Muscle of leg (tissue), 11 donors: ENCODE results near the gene MAP7D1. TPM values are rescaled to one million over a fixed set of nuclear protein-coding genes. Genes with fewer than 3 reads are reported as not detected.
A peak's percentile ranks its signal among the peaks of the same experiment; 100 is the strongest.

Experiments
- DNase-seq: peaks from one replicate; pipeline ENCODE4 v3.0.0; 2013
- H3K27ac ChIP-seq: one replicate; pipeline ENCODE4 v1.5.1; 2013; ENCODE audit warnings: mild to moderate bottlenecking, low read length, control low read depth
- H3K27me3 ChIP-seq: one replicate; pipeline ENCODE4 v1.6.1; 2013; ENCODE audit warnings: low read length; ENCODE audit not compliant: control insufficient read depth, insufficient read depth
- H3K36me3 ChIP-seq: one replicate; pipeline ENCODE4 v1.6.1; 2013; ENCODE audit warnings: low read length; ENCODE audit not compliant: control insufficient read depth, insufficient read depth
- H3K4me1 ChIP-seq: one replicate; pipeline ENCODE4 v1.6.1; 2013; ENCODE audit warnings: low read length; ENCODE audit not compliant: control insufficient read depth, insufficient read depth
- H3K4me3 ChIP-seq: one replicate; pipeline ENCODE4 v1.5.1; 2013; ENCODE audit warnings: low read length, control low read depth
- H3K9me3 ChIP-seq: replicated peaks from 2 replicates; pipeline ENCODE4 v1.6.1; 2013; ENCODE audit warnings: low read depth, low read length; ENCODE audit not compliant: control insufficient read depth
- WGBS: methylation state at CpG from one replicate; pipeline ENCODE4 v1.1.5; 2013; ENCODE audit warnings: missing lambda C conversion rate; ENCODE audit not compliant: insufficient coverage; 5-methylcytosine and 5-hydroxymethylcytosine counted together
- polyA plus RNA-seq, 8 donors: library from polyadenylated mRNA; unstranded; fragments of 120-200 nt; gene quantifications; one replicate each; pipeline versions ENCODE4 v1.2.1 to v1.2.3, GENCODE V29; 2013; ENCODE audit warnings: inconsistent platforms in 1 of 8, low replicate concordance in 1 of 8; ENCODE audit not compliant: insufficient read length in 8 of 8, insufficient read depth in 1 of 8
- total RNA-seq: library from RNA; stranded (reverse); fragments of 120-200 nt; gene quantifications from one replicate; pipeline ENCODE4 v1.2.4, GENCODE V29; 2013

Gene MAP7D1
- total and polyA plus RNA-seq, 9 donors, result 72.8 to 197 (median 169) TPM

DNA sequence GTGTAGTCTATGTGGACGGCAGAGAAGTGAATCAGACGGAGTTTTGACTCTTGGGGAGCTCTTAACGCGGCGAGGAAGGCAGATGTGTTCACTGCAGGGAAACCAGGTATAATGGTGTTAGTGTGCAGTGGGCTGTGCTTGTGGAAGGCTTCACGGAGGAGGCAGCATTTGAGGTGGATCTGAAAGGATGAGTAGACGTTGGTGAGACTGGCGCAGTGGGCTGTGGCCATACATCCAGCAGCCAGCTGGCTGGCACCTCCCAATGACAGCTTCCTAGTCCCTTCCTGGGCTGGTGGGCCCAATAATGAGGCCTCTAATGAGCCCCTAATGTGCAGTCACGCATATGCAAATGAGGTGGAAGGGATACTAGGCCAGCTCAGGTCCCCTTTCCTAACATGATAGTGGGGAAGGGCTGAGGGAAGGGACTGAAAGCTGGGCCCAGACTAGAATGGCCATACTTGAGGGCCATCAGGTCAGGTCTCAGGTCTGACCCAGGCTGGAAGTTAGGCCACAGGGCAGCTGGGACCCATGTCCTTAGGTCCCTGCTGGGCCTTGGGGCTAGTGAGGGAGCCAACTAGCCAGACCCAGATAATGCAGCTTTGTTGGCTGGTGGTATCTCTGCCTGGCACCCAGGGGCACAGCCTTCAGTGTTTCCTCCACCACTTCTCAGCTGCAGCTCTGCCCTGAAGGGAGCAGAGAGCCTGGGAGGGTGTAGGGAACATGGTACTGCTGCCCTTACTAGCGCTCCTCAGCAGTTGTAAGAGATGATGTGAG is 3.8 kb downstream of the MAP7D1 start:
- WGBS, result 87% methylated on average over 7 of the region's 10 CpGs
- H3K4me3 ChIP-seq, result no peak overlapping the region
- H3K27me3 ChIP-seq, result no peaks in the 10 kb centered on the region
- peak overlapping the region; percentile 24 for H3K27ac ChIP-seq
- H3K9me3 ChIP-seq, result no peaks in the 10 kb centered on the region
- peaks cover 36% of the 10 kb centered on the region for H3K36me3 ChIP-seq
- peaks cover 55% of the 10 kb centered on the region for H3K4me1 ChIP-seq
- no peak for DNase-seq

DNA sequence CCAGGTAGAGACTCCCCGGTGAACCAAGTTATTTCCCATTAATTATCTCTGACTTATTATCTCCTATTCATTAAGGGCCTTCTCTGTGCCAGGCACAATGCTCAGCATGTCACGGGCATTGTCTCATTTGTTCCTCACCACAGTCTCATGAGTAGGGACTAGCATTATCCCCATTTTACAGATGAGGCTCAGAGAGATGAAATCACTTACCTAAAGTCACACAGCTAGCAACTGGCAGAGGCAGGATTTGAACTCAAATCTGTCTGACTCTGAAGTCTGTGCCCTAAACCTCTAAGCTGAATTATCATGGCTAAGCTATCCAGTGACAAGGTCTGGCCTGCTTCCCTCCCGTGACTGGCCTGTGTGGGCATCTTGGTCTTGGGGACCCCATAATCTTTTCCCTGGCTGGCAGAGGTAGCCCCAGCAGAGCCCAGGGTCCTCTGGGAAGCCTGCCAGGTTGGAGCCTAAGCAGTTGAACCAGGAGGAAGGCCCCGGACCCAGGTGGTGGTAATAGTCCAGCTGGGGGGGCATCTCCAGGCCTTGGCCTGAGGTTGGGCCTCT is 4.5 kb downstream of the MAP7D1 start:
- Histone ChIP-seq H3K27me3 (no peaks in the 10 kb centered on the region), H3K4me1 (peaks cover 48% of the 10 kb centered on the region), H3K27ac (peak overlapping the region; percentile 91), H3K9me3 (no peaks in the 10 kb centered on the region), H3K4me3 (peak overlapping the region; percentile 45), H3K36me3 (peaks cover 36% of the 10 kb centered on the region)
- 56% methylated on average over 3 of the region's 4 CpGs for WGBS
- DNase-seq, result no peak

DNA sequence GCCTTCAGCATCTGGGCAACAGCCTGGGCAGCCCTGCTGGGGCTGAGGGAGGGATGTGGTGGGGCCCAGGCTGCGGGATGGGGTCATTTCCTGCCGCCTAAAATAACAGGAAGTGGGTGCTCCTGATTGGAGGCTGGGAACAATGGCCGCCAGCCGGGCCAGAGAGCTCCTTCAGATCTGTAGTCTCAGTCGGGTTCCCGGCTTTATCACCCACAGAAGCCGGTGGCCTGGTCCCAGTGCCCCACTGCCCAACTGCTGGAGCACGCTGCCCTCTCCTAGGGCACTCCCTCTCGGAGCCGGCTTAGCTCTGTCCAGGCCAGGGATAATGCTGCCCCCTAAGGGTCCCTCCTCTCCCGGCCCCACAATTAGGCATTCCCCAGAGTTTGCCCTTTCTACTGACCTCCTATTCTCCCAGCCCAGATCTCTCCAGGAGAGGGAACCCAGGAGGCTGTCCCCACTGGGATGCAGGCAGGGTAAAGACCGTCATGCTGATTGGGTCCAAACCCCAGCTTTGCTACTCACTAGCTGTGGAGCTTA is 5.1 kb downstream of the MAP7D1 start:
- Histone ChIP-seq H3K4me1 (peaks cover 48% of the 10 kb centered on the region), H3K36me3 (peaks cover 36% of the 10 kb centered on the region)
- 0% methylated on average over 8 of the region's 12 CpGs for WGBS

DNA sequence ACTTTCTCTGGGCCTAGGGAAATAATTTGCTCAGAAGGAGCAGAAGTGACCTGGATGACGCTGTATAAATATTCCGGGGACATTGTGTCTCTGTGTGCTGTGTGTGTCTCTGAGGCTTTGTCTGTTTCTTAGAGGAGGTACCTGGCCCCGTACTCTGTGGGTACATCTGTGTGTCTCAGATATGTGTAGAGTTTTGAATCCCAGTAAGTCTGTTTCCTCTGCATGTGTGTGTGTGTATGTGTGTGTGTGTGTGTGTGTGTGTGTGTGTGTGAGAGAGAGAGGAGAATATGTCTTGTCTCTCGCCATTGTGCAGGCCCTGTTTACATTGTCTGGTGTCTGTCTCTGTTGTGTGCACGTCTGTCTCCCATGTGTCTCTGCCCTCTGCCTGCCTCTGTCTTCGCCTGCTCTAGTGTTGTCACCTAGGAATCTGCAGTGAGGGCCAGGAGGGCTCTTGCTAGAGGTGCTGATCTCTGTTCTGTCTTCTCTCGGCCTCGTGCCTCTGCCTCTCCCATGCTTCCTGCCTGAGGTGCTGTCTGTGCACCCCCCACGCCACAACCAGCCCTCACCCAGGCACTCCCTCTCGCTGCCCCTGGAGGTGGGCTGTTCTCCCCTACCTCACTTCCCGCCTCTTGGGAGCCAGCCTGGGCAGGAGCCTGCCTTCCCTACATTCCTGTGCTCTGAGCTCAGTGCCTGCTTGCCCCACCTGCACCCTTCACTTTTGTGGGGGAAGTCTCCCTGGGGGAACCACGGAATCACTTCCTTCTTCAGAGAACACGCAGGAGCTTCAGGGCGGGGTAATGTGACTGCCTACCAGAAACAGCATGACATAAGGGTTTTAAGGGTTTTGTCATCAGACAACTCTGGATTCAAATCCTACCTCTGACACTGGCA is 5.9 kb downstream of the MAP7D1 start:
- no peaks in the 10 kb centered on the region for H3K9me3 ChIP-seq
- H3K4me3 ChIP-seq, result peak overlapping the region; percentile 45
- WGBS, result 21% methylated on average over 10 of the region's 14 CpGs
- peaks cover 36% of the 10 kb centered on the region for H3K36me3 ChIP-seq
- peak overlapping the region; percentile 91 for H3K27ac ChIP-seq
- H3K27me3 ChIP-seq, result no peaks in the 10 kb centered on the region
- DNase-seq, result peak; percentile 50
- H3K4me1 ChIP-seq, result peaks cover 52% of the 10 kb centered on the region

More for the DNA sequence above, 5.1 kb downstream of the MAP7D1 start:
- H3K4me3 ChIP-seq, result peak overlapping the region; percentile 45
- peak overlapping the region; percentile 91 for H3K27ac ChIP-seq
- peak; percentile 73 for DNase-seq
- no peaks in the 10 kb centered on the region for H3K9me3 ChIP-seq
- H3K27me3 ChIP-seq, result no peaks in the 10 kb centered on the region

DNA sequence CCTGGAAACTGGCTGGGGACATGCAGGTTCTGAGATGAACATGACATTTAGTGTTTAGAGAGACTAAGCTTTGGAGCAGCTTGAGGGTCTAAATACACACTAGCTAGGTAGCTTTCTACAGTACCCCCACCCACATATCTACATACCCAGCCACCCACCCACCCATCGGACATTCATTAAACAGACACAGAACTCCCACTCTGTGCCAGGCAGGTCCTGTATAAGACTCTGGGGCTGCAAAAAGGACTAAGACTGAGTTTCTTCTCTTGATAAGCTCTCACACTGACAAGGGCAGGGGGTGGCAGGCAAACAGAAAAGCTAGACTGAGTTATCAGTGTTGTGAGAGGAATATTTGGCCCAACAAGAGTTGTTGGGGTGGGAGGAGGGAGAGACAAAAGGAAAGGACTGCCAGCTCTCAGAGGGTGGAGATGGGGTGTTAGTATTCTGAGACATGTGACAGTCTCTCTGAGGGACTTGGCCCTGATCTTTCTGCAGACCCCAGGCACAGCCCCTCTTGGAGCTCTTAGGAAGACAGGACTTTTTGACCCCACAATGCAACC is 6.8 kb downstream of the MAP7D1 start:
- no peaks in the 10 kb centered on the region for H3K27me3 ChIP-seq
- H3K9me3 ChIP-seq, result no peaks in the 10 kb centered on the region
- no peak overlapping the region for H3K4me3 ChIP-seq
- peaks cover 55% of the 10 kb centered on the region for H3K4me1 ChIP-seq
- no peak for DNase-seq
- H3K27ac ChIP-seq, result no peak overlapping the region
- peaks cover 39% of the 10 kb centered on the region for H3K36me3 ChIP-seq
- whole genome bisulfite sequencing, result no CpG with 5 or more reads among the region's 1 CpG

DNA sequence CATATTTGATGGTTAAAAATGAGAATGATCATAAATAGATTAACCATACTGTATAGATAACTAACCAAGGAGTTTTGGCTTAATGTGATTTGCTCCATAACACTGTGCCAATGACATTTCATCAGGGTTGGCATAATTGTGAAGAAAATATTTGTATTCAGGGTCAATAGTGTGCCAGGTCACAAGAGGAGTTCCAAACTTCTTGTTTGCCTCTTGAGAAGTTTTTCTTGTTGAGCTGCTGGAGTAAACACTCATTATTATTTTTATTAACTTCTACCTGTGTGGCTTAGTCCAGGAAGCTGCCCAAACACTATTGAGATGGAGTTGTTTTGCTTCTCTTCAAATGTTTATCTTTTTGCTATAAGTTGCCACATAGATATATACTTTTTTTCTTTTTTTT is 7.5 kb downstream of the MAP7D1 start:
- Histone ChIP-seq H3K36me3 (peaks cover 35% of the 10 kb centered on the region), H3K4me3 (no peak overlapping the region), H3K9me3 (no peaks in the 10 kb centered on the region), H3K27me3 (no peaks in the 10 kb centered on the region), H3K27ac (no peak overlapping the region), H3K4me1 (peaks cover 51% of the 10 kb centered on the region)
- DNase-seq, result no peak

DNA sequence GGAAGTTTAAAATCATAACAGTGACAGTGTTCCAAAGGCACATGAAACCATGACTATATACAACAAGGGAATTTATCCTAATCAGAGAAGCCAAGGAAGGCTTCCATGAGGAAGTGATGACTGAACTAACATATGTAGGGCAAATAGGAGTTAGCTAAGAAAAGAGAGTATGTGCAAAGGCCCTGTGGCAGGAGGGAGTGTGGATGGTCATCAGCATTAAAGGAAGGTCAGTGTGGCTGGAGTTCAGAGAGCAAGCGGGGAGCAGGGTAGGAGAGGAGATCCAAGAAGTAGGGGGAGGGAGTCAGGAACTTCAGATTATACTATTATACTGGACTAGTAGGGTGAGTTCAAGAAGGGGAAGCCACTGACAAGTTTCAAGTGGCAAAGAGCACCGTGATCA is 8.4 kb downstream of the MAP7D1 start:
- H3K9me3 ChIP-seq, result no peaks in the 10 kb centered on the region
- no peak overlapping the region for H3K27ac ChIP-seq
- peaks cover 32% of the 10 kb centered on the region for H3K36me3 ChIP-seq
- no peak for DNase-seq
- H3K27me3 ChIP-seq, result no peaks in the 10 kb centered on the region
- no peak overlapping the region for H3K4me3 ChIP-seq
- peaks cover 49% of the 10 kb centered on the region for H3K4me1 ChIP-seq
- WGBS, result 88% methylated on average over 1 of the region's 2 CpGs

DNA sequence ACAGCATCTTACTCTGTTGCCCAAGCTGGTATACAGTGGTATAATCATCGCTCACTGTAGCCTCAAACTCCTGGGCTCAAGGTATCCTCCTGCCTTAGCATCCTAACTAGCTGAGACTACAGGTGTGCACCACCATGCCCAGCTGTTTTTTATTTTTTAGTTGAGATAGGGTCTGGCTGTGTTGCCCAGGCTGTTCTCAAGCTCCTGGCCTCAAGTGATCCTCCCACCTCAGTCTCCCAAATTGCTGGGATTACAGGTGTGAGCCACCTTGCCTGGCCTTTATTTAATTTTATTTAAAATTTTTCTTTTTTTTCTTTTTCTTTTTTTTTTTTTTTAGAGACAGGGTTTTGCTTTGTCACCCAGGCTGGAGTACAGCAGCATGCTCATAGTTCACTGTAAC is 9.2 kb downstream of the MAP7D1 start:
- DNase-seq, result no peak
- Histone ChIP-seq H3K4me1 (peaks cover 48% of the 10 kb centered on the region), H3K27me3 (no peaks in the 10 kb centered on the region), H3K27ac (no peak overlapping the region), H3K36me3 (peaks cover 30% of the 10 kb centered on the region), H3K4me3 (no peak overlapping the region), H3K9me3 (no peaks in the 10 kb centered on the region)
- no CpG with 5 or more reads among the region's 1 CpG for WGBS

DNA sequence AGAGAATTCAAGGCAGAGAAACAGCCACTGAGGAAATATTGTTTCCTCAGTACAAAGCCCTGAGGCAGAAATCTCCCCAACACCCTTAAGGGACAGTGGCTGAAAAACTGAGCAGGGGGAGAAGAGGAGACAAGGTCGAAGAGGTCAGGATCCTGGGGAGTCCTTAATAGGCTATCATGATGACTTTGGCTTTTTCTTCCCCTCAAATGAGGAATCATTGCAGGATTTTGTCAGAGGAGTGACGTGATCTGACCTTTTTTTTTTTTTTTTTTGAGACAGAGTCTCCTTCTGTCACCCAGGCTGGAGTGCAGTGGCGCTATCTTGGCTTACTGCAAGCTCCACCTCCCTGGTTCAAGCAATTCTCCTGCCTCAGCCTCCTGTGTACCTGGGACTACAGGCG is 10.2 kb downstream of the MAP7D1 start:
- Histone ChIP-seq H3K4me3 (no peak overlapping the region), H3K4me1 (peaks cover 46% of the 10 kb centered on the region), H3K9me3 (no peaks in the 10 kb centered on the region), H3K27ac (no peak overlapping the region), H3K36me3 (peaks cover 35% of the 10 kb centered on the region), H3K27me3 (no peaks in the 10 kb centered on the region)
- DNase-seq, result no peak
- WGBS, result 100% methylated on average over 1 of the region's 4 CpGs
